Peyer's patch (tissue), 4 donors: ENCODE data around the gene GTSE1.

ENCODE experiments used
- CTCF ChIP-seq, 6 experiments: fragments of 450-650 bp in 4 of 6; fragments of 200-600 bp in 2 of 6; sonication (generic) in 1 of 6; IDR thresholded peaks; one replicate each; pipeline ENCODE4 v1.5.1; 2017 to 2019; ENCODE audit warnings: antibody characterized with exemption in 6 of 6, mild to moderate bottlenecking in 3 of 6, moderate library complexity in 1 of 6
- POLR2A ChIP-seq, 2 donors: fragments of 450-650 bp; IDR thresholded peaks; one replicate each; pipeline ENCODE4 v1.5.1; 2017; ENCODE audit warnings: antibody characterized with exemption in 2 of 2, mild to moderate bottlenecking in 2 of 2, moderate library complexity in 2 of 2

- TF ChIP-seq POLR2A (IDR thresholded peaks at IDR 0.05) (no peak), CTCF (IDR thresholded peaks at IDR 0.05) (no peak)
These were observed 61.2 kb downstream of the GTSE1 start for GRCh38 chr22:46357711-46358520.
